SH-SY5Y (cell line): ENCODE results near the gene MTCH1.

ENCODE experiments used
- GATA2 ChIP-seq: IDR thresholded peaks from 2 replicates; pipeline ENCODE4 v1.6.1; 2011; ENCODE audit warnings: mild to moderate bottlenecking, low read depth, low read length
- GATA3 ChIP-seq: IDR thresholded peaks from 2 replicates; pipeline ENCODE4 v1.6.1; 2011; ENCODE audit warnings: low read depth, mild to moderate bottlenecking, low read length, moderate library complexity

DNA sequence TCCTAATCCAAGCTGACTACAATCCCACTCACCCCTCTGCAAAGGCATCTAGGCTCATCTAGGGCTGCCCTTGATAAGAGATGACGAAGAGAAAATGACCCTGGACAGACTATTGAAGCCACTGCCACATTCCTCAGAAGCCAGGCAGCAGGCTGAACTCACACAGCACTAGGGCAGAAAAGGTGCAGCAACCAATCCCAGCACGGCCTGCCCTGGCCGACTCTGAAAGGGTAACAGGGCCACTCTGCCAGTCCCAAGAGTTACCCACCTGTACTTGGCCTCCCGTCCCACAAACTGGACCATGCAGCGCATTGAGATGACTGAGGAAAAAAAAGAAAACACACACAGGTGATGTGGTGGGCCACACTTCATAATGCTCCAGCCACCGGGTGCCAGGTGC, 9.1 kb downstream of the MTCH1 start:
- TF ChIP-seq GATA3 (no peak), GATA2 (no peak)
